K562 (cell line): Measurements from ENCODE around the gene CREB3L2. TPM values are rescaled to one million over a fixed set of nuclear protein-coding genes. Genes with fewer than 3 reads are reported as not detected.

Experiments used
- CBX3 ChIP-seq, 2 experiments: IDR thresholded peaks; 1 replicate in 1 of 2; 2 replicates in 1 of 2; pipeline ENCODE4 v1.6.1; 2012; ENCODE audit warnings: inconsistent platforms in 2 of 2, low read length in 2 of 2, borderline replicate concordance in 1 of 2, control low read depth in 1 of 2
- DPF2 ChIP-seq: fragments of 450-650 bp; IDR thresholded peaks from 2 replicates; pipeline ENCODE4 v1.6.1; 2016
- FOS ChIP-seq: IDR thresholded peaks from 3 replicates; pipeline ENCODE4 v1.6.1; 2011; ENCODE audit not compliant: insufficient read length; ENCODE audit errors: extremely low read depth
- NRF1 ChIP-seq, 2 experiments: fragments of 450-650 bp; IDR thresholded peaks in 1 of 2; conservative IDR thresholded peaks in 1 of 2; 2 replicates each; pipeline ENCODE4 v1.6.1; 2014; ENCODE audit warnings: mild to moderate bottlenecking in 2 of 2
- SRSF1 ChIP-seq: fragments of 200-400 bp; formaldehyde crosslinking; IDR thresholded peaks from 2 replicates; pipeline ENCODE4 v1.6.1; 2017; ENCODE audit warnings: mild to moderate bottlenecking, low read depth, low read length, moderate library complexity
- ZBTB7A ChIP-seq: IDR thresholded peaks from 2 replicates; pipeline ENCODE4 v1.6.1; 2011; ENCODE audit warnings: low read depth, mild to moderate bottlenecking, low read length, moderate library complexity, borderline replicate concordance; ENCODE audit not compliant: control insufficient read depth
- ZZZ3 ChIP-seq: fragments of 450-650 bp; IDR thresholded peaks from 2 replicates; pipeline ENCODE4 v1.6.1; 2016; ENCODE audit warnings: antibody characterized with exemption, mild to moderate bottlenecking, moderate library complexity
- polyA plus RNA-seq, 8 experiments: library from polyadenylated mRNA; depleted of rRNA in 4 of 8; stranded (reverse) in 5 of 8; unstranded in 3 of 8; fragments of >200 nt; fragmentation: Nextera tagmentation in 2 of 8; fragmentation: Illumina TruSeq in 1 of 8; extraction: Ambion mirVana in 2 of 8; extraction: Trizol in 1 of 8; gene quantifications; 2 replicates each; pipeline versions ENCODE4 v1.2.1 to v1.2.3, GENCODE V29; 2011 to 2014; ENCODE audit warnings: inconsistent platforms in 1 of 8, missing spikeins in 1 of 8
- total RNA-seq, 7 experiments: library from RNA; depleted of rRNA in 6 of 7; stranded (reverse); fragments of >200 nt in 6 of 7; fragmentation: Illumina TruSeq in 2 of 7; extraction: Trizol in 2 of 7; gene quantifications; 2 replicates each; pipeline versions ENCODE4 v1.2.1 to v1.2.3, GENCODE V29; 2011 to 2021; ENCODE audit warnings: low replicate concordance in 1 of 7
- TF ChIP-seq, protein P1 (sequence below): IDR thresholded peaks from 2 replicates; pipeline ENCODE4 v1.6.1; 2011; ENCODE audit warnings: borderline replicate concordance, low read depth, mild to moderate bottlenecking, moderate library complexity, low read length; ENCODE audit not compliant: insufficient read depth, poor library complexity, severe bottlenecking
- TF ChIP-seq, protein P2 (sequence below): fragments of 250-450 bp; sonication (Bioruptor Pico); IDR thresholded peaks from 2 replicates; pipeline ENCODE4 v1.4.0; 2020; ENCODE audit warnings: mild to moderate bottlenecking, moderate library complexity, borderline replicate concordance
- TF ChIP-seq, protein P3 (sequence below): fragments of 450-650 bp; formaldehyde crosslinking; IDR thresholded peaks from 2 replicates; pipeline ENCODE4 v1.4.0; 2020; ENCODE audit warnings: mild to moderate bottlenecking, moderate library complexity
- TF ChIP-seq, protein P4 (sequence below): fragments of 450-650 bp; IDR thresholded peaks from 2 replicates; pipeline ENCODE4 v1.6.1; 2017; ENCODE audit warnings: antibody characterized with exemption, mild to moderate bottlenecking
- TF ChIP-seq, protein P5 (sequence below): sonication (generic); formaldehyde crosslinking; IDR thresholded peaks from 2 replicates; pipeline ENCODE4 v1.8.0; 2022; ENCODE audit warnings: mild to moderate bottlenecking, low read depth, missing genetic modification reagents

Gene CREB3L2
- total and polyA plus RNA-seq, 9 of the 15 experiments (the other 6 are each of a cell fraction or from before 2014, with no cell fraction given): 7.1 to 45.6 (median 15.8) TPM

DNA sequence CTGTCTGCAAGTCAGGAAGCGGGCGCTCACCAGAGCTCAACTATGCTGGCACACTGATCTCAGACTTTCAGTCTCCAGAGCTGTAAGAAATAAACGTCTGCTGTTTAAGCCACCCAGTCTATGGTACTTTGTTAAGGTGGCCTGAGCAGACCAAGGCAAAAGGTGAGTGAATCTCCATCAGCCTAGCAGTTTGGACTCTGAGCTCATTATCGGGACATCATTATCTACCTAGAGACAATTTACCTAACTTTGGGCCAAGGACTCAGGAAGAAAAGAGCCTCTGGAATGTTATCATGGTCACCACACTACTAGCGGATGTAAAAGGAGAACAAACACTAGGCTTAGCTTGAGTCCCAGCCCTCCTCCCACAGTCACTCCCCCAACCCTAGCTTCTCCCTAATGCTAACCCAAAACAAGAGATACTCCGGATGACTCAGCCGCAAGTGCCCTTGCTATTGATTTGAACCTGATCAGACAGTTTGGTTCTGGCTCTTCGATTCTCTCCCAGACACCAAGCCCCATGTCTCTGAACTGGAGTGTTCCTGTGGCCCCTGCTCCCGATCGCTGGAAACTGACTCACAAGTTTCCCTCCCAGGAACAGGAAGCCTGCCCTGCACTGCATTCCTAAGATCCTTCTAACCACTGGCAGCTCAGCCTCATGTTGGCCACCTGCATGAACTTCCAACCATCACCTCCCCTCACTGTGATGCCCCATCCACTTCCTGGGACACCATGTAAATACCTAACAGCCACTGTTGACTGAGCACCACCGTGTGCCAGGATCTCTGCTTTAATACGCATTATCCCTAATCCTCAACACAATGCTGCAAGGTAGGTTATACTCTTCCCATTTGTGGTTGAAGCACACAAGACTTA, 34.5 kb downstream of the CREB3L2 start (continued):
- TF ChIP-seq, protein P1, sequence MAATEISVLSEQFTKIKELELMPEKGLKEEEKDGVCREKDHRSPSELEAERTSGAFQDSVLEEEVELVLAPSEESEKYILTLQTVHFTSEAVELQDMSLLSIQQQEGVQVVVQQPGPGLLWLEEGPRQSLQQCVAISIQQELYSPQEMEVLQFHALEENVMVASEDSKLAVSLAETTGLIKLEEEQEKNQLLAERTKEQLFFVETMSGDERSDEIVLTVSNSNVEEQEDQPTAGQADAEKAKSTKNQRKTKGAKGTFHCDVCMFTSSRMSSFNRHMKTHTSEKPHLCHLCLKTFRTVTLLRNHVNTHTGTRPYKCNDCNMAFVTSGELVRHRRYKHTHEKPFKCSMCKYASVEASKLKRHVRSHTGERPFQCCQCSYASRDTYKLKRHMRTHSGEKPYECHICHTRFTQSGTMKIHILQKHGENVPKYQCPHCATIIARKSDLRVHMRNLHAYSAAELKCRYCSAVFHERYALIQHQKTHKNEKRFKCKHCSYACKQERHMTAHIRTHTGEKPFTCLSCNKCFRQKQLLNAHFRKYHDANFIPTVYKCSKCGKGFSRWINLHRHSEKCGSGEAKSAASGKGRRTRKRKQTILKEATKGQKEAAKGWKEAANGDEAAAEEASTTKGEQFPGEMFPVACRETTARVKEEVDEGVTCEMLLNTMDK: no peak
- TF ChIP-seq FOS (peak; percentile 23), CBX3 (IDR thresholded peaks at IDR 0.05; ENCODE audit: borderline replicate concordance in 1 of 2, low read length in 2 of 2) (peak in 1 of 2 experiments; percentile 88; a peak in 1 of 3 replicates), ZBTB7A (0 out of 2 replicates have a peak, but pooled peaks have one; percentile 24), SRSF1 (no peak), ZZZ3 (no peak), NRF1 (conservative IDR thresholded peaks at IDR 0.05 in 1 of 2, IDR thresholded peaks at IDR 0.05 in 1 of 2) (peak in 1 of 2 experiments; percentile 18; a peak in 1 of 4 replicates), DPF2 (peak; percentile 95)
- TF ChIP-seq, protein P2, sequence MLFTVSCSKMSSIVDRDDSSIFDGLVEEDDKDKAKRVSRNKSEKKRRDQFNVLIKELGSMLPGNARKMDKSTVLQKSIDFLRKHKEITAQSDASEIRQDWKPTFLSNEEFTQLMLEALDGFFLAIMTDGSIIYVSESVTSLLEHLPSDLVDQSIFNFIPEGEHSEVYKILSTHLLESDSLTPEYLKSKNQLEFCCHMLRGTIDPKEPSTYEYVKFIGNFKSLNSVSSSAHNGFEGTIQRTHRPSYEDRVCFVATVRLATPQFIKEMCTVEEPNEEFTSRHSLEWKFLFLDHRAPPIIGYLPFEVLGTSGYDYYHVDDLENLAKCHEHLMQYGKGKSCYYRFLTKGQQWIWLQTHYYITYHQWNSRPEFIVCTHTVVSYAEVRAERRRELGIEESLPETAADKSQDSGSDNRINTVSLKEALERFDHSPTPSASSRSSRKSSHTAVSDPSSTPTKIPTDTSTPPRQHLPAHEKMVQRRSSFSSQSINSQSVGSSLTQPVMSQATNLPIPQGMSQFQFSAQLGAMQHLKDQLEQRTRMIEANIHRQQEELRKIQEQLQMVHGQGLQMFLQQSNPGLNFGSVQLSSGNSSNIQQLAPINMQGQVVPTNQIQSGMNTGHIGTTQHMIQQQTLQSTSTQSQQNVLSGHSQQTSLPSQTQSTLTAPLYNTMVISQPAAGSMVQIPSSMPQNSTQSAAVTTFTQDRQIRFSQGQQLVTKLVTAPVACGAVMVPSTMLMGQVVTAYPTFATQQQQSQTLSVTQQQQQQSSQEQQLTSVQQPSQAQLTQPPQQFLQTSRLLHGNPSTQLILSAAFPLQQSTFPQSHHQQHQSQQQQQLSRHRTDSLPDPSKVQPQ (CRISPR knock-in tag): no peak
- TF ChIP-seq, protein P3, sequence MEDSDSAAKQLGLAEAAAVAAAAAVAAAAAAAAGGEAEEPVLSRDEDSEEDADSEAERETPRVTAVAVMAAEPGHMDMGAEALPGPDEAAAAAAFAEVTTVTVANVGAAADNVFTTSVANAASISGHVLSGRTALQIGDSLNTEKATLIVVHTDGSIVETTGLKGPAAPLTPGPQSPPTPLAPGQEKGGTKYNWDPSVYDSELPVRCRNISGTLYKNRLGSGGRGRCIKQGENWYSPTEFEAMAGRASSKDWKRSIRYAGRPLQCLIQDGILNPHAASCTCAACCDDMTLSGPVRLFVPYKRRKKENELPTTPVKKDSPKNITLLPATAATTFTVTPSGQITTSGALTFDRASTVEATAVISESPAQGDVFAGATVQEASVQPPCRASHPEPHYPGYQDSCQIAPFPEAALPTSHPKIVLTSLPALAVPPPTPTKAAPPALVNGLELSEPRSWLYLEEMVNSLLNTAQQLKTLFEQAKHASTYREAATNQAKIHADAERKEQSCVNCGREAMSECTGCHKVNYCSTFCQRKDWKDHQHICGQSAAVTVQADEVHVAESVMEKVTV (CRISPR knock-in tag): peak; percentile 19; the same call in 1 of the 2 replicates
- TF ChIP-seq, protein P4, sequence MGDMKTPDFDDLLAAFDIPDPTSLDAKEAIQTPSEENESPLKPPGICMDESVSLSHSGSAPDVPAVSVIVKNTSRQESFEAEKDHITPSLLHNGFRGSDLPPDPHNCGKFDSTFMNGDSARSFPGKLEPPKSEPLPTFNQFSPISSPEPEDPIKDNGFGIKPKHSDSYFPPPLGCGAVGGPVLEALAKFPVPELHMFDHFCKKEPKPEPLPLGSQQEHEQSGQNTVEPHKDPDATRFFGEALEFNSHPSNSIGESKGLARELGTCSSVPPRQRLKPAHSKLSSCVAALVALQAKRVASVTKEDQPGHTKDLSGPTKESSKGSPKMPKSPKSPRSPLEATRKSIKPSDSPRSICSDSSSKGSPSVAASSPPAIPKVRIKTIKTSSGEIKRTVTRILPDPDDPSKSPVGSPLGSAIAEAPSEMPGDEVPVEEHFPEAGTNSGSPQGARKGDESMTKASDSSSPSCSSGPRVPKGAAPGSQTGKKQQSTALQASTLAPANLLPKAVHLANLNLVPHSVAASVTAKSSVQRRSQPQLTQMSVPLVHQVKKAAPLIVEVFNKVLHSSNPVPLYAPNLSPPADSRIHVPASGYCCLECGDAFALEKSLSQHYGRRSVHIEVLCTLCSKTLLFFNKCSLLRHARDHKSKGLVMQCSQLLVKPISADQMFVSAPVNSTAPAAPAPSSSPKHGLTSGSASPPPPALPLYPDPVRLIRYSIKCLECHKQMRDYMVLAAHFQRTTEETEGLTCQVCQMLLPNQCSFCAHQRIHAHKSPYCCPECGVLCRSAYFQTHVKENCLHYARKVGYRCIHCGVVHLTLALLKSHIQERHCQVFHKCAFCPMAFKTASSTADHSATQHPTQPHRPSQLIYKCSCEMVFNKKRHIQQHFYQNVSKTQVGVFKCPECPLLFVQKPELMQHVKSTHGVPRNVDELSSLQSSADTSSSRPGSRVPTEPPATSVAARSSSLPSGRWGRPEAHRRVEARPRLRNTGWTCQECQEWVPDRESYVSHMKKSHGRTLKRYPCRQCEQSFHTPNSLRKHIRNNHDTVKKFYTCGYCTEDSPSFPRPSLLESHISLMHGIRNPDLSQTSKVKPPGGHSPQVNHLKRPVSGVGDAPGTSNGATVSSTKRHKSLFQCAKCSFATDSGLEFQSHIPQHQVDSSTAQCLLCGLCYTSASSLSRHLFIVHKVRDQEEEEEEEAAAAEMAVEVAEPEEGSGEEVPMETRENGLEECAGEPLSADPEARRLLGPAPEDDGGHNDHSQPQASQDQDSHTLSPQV: peak; percentile 64; the same call in 1 of the 2 replicates
- TF ChIP-seq, protein P5, sequence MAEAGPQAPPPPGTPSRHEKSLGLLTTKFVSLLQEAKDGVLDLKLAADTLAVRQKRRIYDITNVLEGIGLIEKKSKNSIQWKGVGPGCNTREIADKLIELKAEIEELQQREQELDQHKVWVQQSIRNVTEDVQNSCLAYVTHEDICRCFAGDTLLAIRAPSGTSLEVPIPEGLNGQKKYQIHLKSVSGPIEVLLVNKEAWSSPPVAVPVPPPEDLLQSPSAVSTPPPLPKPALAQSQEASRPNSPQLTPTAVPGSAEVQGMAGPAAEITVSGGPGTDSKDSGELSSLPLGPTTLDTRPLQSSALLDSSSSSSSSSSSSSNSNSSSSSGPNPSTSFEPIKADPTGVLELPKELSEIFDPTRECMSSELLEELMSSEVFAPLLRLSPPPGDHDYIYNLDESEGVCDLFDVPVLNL (CRISPR knock-in tag): no peak
